Muscle of leg (tissue), 11 donors: ENCODE measurements around the gene SDK1. TPM values are rescaled to one million over a fixed set of nuclear protein-coding genes. Genes with fewer than 3 reads are reported as not detected.

Experiments
- DNase-seq: peaks from one replicate; pipeline ENCODE4 v3.0.0; 2013
- H3K27ac ChIP-seq: one replicate; pipeline ENCODE4 v1.5.1; 2013; ENCODE audit warnings: mild to moderate bottlenecking, low read length, control low read depth
- H3K27me3 ChIP-seq: one replicate; pipeline ENCODE4 v1.6.1; 2013; ENCODE audit warnings: low read length; ENCODE audit not compliant: control insufficient read depth, insufficient read depth
- H3K36me3 ChIP-seq: one replicate; pipeline ENCODE4 v1.6.1; 2013; ENCODE audit warnings: low read length; ENCODE audit not compliant: control insufficient read depth, insufficient read depth
- H3K4me1 ChIP-seq: one replicate; pipeline ENCODE4 v1.6.1; 2013; ENCODE audit warnings: low read length; ENCODE audit not compliant: control insufficient read depth, insufficient read depth
- H3K4me3 ChIP-seq: one replicate; pipeline ENCODE4 v1.5.1; 2013; ENCODE audit warnings: low read length, control low read depth
- H3K9me3 ChIP-seq: replicated peaks from 2 replicates; pipeline ENCODE4 v1.6.1; 2013; ENCODE audit warnings: low read depth, low read length; ENCODE audit not compliant: control insufficient read depth
- WGBS: methylation state at CpG from one replicate; pipeline ENCODE4 v1.1.5; 2013; ENCODE audit warnings: missing lambda C conversion rate; ENCODE audit not compliant: insufficient coverage; 5-methylcytosine and 5-hydroxymethylcytosine counted together
- polyA plus RNA-seq, 8 donors: library from polyadenylated mRNA; unstranded; fragments of 120-200 nt; gene quantifications; one replicate each; pipeline versions ENCODE4 v1.2.1 to v1.2.3, GENCODE V29; 2013; ENCODE audit warnings: inconsistent platforms in 1 of 8, low replicate concordance in 1 of 8; ENCODE audit not compliant: insufficient read length in 8 of 8, insufficient read depth in 1 of 8
- total RNA-seq: library from RNA; stranded (reverse); fragments of 120-200 nt; gene quantifications from one replicate; pipeline ENCODE4 v1.2.4, GENCODE V29; 2013

SDK1 gene
- total and polyA plus RNA-seq, 9 donors: 2.3 to 6.4 (median 3.6) TPM

DNA sequence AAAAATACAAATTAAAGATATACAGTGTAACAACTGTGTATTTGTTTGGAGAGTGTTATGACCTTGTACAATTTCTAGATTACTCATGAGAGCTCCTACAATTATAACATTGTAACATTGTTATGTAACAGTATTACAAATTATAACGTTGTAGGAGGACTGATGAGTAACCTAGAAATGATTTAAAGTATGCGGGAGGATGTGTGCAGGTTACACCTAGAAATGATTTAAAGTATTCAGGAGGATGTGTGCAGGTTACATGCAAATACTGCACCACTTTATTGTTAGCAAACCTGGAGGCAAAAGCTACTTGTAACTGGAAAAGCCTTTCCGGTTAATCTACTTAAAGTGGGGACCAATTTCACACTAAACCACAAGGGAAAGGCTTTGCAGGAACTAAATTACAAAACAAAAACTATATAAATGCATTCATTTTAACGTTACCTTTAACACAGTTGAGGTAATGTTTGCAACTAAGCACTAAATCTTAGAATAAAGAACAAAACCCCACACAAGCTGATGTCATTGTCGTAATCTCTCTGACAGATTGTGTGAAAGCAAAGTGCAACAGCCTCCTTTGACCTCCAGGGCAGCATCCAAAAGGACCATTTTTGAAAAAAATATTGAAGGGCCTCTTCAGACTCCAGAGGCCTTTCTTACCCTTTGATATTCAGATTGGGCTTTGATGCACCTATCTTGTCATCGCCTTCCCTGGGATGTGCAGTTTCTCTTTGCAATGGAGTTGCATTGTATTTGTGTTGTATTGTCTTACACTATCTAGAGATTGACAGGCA lies 858.9 kb downstream of the SDK1 start:
- Histone ChIP-seq H3K27me3 (no peaks in the 10 kb centered on the region), H3K4me1 (peaks cover 40% of the 10 kb centered on the region), H3K36me3 (no peaks in the 10 kb centered on the region), H3K27ac (peak overlapping the region; percentile 67), H3K9me3 (no peaks in the 10 kb centered on the region), H3K4me3 (no peak overlapping the region)
- 80% methylated on average over 1 of the region's 6 CpGs for WGBS
- DNase-seq: no peak

DNA sequence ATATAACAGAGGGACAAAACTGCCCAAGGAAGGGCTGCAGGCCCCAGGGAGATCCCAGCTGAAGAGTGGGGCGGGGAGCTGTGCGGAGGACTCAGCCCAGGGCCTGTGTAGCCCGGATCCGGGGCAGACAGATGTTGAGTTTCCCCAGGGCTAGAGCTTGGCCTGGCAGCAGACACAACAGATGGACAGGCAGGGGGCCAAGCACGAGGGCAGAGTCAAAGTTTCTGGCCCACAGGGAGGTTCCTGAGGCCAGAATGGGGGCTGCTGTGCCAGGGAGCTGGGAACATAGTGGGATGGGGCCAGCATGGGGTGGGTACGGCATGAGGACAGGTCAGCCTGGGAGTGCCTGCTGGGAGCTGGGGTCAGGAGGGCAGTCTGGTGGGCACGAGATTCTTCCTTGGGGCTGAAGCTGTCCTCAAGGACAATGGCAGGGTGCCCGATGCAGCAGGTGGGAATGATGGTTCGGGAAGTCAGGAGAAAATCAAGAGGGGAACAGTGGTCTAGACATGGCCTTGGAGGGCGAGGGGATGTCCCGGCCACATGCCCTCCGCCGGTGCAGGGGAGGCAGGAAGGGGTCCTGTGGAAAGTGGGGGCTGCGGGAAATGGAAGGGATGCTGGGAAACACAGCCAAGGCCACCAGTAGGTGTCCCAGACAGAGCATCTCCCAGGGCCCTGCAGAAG lies 862.0 kb downstream of the SDK1 start:
- Histone ChIP-seq H3K27ac (peak overlapping the region; percentile 25), H3K9me3 (no peaks in the 10 kb centered on the region), H3K4me3 (no peak overlapping the region), H3K4me1 (peaks cover 48% of the 10 kb centered on the region), H3K36me3 (no peaks in the 10 kb centered on the region), H3K27me3 (no peaks in the 10 kb centered on the region)
- WGBS: 59% methylated on average over 14 of the region's 14 CpGs
- DNase-seq: peak; percentile 84

DNA sequence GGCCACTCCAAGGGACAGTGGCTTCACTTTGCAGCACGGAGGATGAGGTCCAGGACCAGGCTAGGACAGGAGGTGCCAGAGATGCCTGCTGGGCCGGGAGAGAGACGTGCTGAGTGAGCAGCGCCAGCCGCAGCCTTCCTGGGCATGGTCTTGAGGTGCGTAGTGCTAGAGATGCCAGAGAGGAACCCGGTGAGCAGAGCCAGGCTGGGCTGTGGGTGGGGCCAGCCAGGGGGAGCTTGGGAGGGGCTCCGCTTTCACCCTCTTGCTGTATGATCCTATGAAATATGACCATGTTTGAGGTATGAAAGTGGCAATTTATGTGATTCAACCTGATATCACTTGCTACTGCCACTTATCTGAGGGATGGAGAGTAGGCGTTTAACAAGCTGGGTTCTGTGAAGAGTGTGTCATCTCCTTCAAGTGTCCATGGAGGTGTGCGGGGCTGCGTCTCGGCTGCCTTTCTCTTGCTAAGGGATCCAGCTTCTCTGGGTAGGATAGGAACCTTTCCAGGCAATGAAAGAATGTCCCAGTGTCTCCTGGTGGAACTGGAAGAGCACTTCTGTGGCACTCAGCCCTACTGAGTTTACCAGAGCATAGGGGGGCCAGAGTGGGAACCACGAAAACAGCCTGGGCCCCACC lies 862.6 kb downstream of the SDK1 start:
- WGBS: 95% methylated on average over 13 of the region's 13 CpGs
- H3K27me3 ChIP-seq: no peaks in the 10 kb centered on the region

DNA sequence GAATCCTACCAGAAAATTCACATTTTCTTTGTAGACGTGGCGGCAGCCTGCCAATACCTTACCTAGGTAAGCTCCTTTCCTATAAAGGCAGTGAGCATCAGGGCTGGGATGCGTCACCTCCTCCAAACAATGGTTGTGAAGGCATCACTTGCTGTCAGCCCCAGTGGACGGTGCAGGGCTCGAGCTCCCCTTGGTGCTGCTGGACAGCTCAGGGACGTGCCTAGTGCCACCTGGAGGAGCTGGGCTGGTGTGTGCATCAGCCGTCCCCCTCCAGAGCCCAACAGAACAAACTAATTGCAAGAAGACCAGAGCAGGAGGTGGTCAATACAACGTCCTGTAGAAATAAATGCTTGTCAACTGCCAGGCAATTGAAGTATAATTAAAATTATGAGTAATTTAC lies 863.5 kb downstream of the SDK1 start:
- no peak overlapping the region for H3K4me3 ChIP-seq
- H3K36me3 ChIP-seq: no peaks in the 10 kb centered on the region
- WGBS: 83% methylated on average over 5 of the region's 8 CpGs
- peaks cover 46% of the 10 kb centered on the region for H3K4me1 ChIP-seq
- DNase-seq: no peak
- H3K27me3 ChIP-seq: no peaks in the 10 kb centered on the region
- no peaks in the 10 kb centered on the region for H3K9me3 ChIP-seq
- no peak overlapping the region for H3K27ac ChIP-seq

More for the DNA sequence above, 862.6 kb downstream of the SDK1 start:
- H3K27ac ChIP-seq: peak overlapping the region; percentile 13
- H3K9me3 ChIP-seq: no peaks in the 10 kb centered on the region
- no peak overlapping the region for H3K4me3 ChIP-seq
- peaks cover 48% of the 10 kb centered on the region for H3K4me1 ChIP-seq
- no peak for DNase-seq
- no peaks in the 10 kb centered on the region for H3K36me3 ChIP-seq

DNA sequence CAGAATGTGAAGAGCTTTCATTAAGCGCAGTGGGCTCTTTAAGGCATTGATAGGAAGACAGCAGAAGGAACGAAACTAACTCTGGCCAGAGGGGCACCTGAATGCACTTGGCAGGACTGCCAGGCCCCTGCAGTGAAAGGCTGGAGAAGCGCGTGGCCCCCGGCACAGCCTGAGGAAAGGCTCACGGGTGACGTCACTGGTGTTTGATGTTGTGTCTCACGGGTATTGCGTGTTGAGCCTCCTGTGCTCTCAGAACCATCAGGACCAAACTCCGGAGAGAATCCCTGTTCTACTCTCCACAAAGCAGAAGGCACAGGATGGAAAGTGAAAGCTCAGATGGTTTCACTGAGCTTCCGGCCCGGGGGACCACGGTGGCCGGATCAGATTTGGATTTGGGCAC lies 865.3 kb downstream of the SDK1 start:
- H3K36me3 ChIP-seq: no peaks in the 10 kb centered on the region
- H3K4me1 ChIP-seq: peaks cover 47% of the 10 kb centered on the region
- WGBS: 73% methylated on average over 6 of the region's 14 CpGs
- no peaks in the 10 kb centered on the region for H3K9me3 ChIP-seq
- no peak overlapping the region for H3K4me3 ChIP-seq
- no peak overlapping the region for H3K27ac ChIP-seq
- H3K27me3 ChIP-seq: no peaks in the 10 kb centered on the region
- no peak for DNase-seq

DNA sequence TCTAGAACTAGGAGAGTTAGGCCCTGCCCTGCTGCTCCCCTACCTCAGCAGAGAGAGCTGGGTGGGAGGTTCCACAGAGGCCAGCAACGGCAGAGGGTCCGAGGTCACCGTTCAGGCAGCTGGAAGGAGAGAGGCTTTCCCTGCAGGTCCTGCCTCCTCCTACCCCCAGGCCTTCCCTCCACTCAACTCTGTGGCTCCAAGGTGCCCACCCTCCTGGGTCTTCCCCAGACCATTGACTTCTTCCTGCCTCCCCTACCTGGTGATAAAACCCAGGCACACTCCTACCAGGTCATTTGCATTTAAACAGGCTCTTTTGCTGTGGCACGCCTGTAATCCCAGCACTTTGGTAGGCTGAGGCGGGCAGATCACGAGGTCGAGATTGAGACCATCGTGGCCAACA lies 865.8 kb downstream of the SDK1 start:
- no CpG with 5 or more reads among the region's 8 CpGs for WGBS
- H3K4me3 ChIP-seq: no peak overlapping the region
- H3K4me1 ChIP-seq: peaks cover 42% of the 10 kb centered on the region
- H3K9me3 ChIP-seq: no peaks in the 10 kb centered on the region
- no peak for DNase-seq
- no peaks in the 10 kb centered on the region for H3K36me3 ChIP-seq
- H3K27ac ChIP-seq: no peak overlapping the region
- no peaks in the 10 kb centered on the region for H3K27me3 ChIP-seq

DNA sequence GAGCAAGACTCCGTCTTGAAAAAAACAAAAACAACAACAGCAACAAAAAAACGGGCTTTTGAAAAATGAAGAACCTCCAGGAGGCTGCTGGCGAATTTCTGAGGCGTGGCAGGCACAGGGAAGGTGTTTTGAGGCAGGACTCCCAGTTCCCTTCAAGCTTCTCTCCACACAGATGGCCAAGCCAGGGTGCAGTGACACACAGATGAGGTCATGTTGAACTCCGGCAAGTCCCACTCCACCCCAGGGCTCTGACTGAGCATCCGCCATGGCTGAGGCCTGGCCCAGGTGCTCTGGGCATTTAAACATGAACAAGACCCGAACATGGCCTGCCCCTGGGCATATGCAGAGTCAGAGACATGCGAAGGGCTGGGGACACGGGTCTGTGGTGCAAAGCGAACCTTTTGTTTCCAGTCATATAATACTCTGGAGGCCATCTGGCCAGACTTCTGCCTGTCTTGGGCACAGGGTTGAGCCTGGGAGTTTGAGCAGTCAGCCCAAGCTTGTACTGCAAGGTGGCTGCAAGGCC lies 866.4 kb downstream of the SDK1 start:
- Histone ChIP-seq H3K4me3 (no peak overlapping the region), H3K36me3 (no peaks in the 10 kb centered on the region), H3K9me3 (no peaks in the 10 kb centered on the region), H3K27me3 (no peaks in the 10 kb centered on the region), H3K27ac (no peak overlapping the region), H3K4me1 (peaks cover 38% of the 10 kb centered on the region)
- WGBS: 84% methylated on average over 10 of the region's 10 CpGs
- DNase-seq: no peak

DNA sequence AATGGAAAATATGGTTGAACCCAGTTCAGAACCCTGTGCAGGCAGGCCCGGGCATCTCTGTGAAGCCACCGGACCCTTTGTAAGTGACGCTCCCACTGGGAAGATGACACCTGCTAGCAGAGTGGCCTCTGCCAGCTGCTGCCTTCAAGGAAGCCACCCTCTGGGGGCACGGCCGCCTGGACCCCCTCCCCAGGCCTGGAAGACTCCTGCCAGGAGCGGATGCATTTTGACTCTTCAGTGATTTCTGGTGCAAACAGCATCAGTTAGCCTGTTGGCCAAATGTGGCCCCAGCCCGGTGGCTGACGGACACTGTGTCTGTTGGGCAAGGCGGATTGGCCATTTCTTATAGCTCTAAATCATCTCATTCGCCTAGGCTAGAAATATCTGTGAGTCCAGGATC lies 867.0 kb downstream of the SDK1 start:
- Histone ChIP-seq H3K4me3 (no peak overlapping the region), H3K4me1 (peaks cover 32% of the 10 kb centered on the region), H3K9me3 (no peaks in the 10 kb centered on the region), H3K36me3 (no peaks in the 10 kb centered on the region), H3K27me3 (no peaks in the 10 kb centered on the region), H3K27ac (no peak overlapping the region)
- WGBS: 87% methylated on average over 10 of the region's 10 CpGs
- no peak for DNase-seq

DNA sequence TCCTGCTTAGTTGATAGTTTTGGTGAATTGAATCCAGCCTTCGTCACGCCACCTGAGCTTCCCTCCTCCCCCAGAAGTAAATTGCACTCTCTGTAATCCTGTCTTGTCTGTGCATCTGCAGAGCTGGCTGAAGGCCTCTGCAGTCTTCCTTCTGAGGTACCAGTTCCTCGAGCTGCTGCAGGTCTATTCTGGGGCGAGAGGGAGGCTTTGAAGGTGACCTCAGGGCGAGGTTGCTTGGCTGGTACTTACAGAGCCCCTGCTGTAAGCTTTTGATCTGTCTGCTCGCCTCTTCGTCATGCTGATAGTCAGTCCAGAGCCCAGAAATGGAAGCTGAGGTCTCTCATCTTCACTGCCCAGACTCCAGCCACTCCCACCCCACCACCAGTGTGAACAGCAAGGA lies 867.5 kb downstream of the SDK1 start:
- WGBS: 72% methylated on average over 5 of the region's 7 CpGs
- Histone ChIP-seq H3K4me3 (no peak overlapping the region), H3K27me3 (no peaks in the 10 kb centered on the region), H3K36me3 (no peaks in the 10 kb centered on the region), H3K4me1 (peaks cover 27% of the 10 kb centered on the region), H3K27ac (no peak overlapping the region), H3K9me3 (no peaks in the 10 kb centered on the region)
- DNase-seq: no peak

DNA sequence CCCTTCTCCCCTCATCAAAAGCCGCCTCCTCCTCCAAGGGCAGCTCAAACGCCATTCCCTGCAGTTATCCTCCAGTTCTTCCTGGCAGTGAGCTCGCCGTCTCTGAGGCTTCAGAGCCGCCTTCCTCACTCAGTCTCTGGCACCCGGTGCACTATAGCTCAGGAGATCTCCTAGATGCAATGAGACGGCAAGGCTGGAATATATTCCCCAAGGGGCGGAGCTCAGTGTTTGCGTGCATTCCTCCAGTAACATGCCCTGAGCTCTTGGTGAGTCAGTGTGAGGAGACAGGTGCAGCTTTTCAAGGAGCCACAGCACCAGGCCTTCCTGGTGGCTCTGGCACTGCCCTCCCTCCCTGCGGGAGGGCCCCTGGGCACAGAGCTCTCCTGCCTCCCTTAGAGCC lies 868.4 kb downstream of the SDK1 start:
- no peak overlapping the region for H3K4me3 ChIP-seq
- no peaks in the 10 kb centered on the region for H3K9me3 ChIP-seq
- no peak for DNase-seq
- peaks cover 27% of the 10 kb centered on the region for H3K4me1 ChIP-seq
- no peaks in the 10 kb centered on the region for H3K27me3 ChIP-seq
- no peaks in the 10 kb centered on the region for H3K36me3 ChIP-seq
- no peak overlapping the region for H3K27ac ChIP-seq
- WGBS: 62% methylated on average over 10 of the region's 10 CpGs
